PC-3 (cell line): Measurements from ENCODE around the gene RIT2. TPM values are rescaled to one million over a fixed set of nuclear protein-coding genes. Genes with fewer than 3 reads are reported as not detected.

Source experiments
- ATAC-seq: fragments of 200-7000 bp; cut with Tn5 transposase; 2 replicates; pipeline ENCODE4 v1.9.1; 2020; ENCODE audit warnings: mild to moderate bottlenecking, moderate library complexity
- BruUV-seq: library from RNA; stranded (reverse); fragments of 400-500 nt; replicated peaks from 2 replicates; lab custom pipeline; 2021; lab: Mats Ljungman, UMichigan
- CTCF ChIA-PET: fragments of 300-600 bp; sonication (Branson Sonifier 250); formaldehyde crosslinking; loops from one replicate; lab custom pipeline; 2022; ENCODE audit warnings: antibody characterized with exemption; lab: Charles Lee
- POLR2A ChIA-PET: fragments of 300-600 bp; sonication (Branson Sonifier 250); formaldehyde crosslinking; loops from one replicate; lab custom pipeline; 2022; ENCODE audit warnings: antibody characterized with exemption; ENCODE audit not compliant: unreplicated experiment; lab: Charles Lee
- DNase-seq: peaks from one replicate; pipeline ENCODE4 v3.0.0-alpha.2; 2015
- H2AFZ ChIP-seq: fragments of 300-600 bp; sonication (generic); 2 replicates; pipeline ENCODE4 v1.6.0; 2016; ENCODE audit warnings: antibody characterized with exemption, low read length
- H3F3A ChIP-seq: fragments of 300-600 bp; sonication (generic); one replicate; pipeline ENCODE4 v1.6.0; 2017; ENCODE audit warnings: antibody characterized with exemption, low read length, control low read depth, mild to moderate bottlenecking; ENCODE audit not compliant: unreplicated experiment
- H3K27ac ChIP-seq: fragments of 300-600 bp; sonication (generic); 2 replicates; pipeline ENCODE4 v1.5.1; 2016; ENCODE audit warnings: mild to moderate bottlenecking, low read length
- H3K27me3 ChIP-seq: fragments of 300-600 bp; sonication (generic); 2 replicates; pipeline ENCODE4 v1.6.1; 2016; ENCODE audit warnings: low read length, mixed read lengths
- H3K36me3 ChIP-seq: fragments of 300-600 bp; sonication (generic); 2 replicates; pipeline ENCODE4 v1.6.1; 2016; ENCODE audit warnings: low read depth, mixed run types, low read length, mixed read lengths
- H3K4me1 ChIP-seq: fragments of 300-600 bp; sonication (generic); 2 replicates; pipeline ENCODE4 v1.5.1; 2016; ENCODE audit warnings: low read length; ENCODE audit not compliant: insufficient read depth
- H3K4me2 ChIP-seq: fragments of 300-600 bp; sonication (generic); 2 replicates; pipeline ENCODE4 v1.6.0; 2016; ENCODE audit warnings: low read length
- H3K4me3 ChIP-seq: fragments of 300-600 bp; sonication (generic); 2 replicates; pipeline ENCODE4 v1.5.1; 2016; ENCODE audit warnings: mild to moderate bottlenecking, low read length, mixed read lengths
- H3K79me2 ChIP-seq: fragments of 300-600 bp; sonication (generic); 2 replicates; pipeline ENCODE4 v1.6.1; 2017; ENCODE audit warnings: low read length, mixed read lengths
- H3K9ac ChIP-seq: fragments of 300-600 bp; sonication (generic); 2 replicates; pipeline ENCODE4 v1.6.0; 2016; ENCODE audit warnings: mild to moderate bottlenecking, low read length
- H3K9me2 ChIP-seq: fragments of 300-600 bp; sonication (generic); replicated peaks from 2 replicates; pipeline ENCODE4 v1.6.1; 2016; ENCODE audit warnings: mixed run types, low read length, mixed read lengths
- H3K9me3 ChIP-seq: fragments of 300-600 bp; sonication (generic); 2 replicates; pipeline ENCODE4 v1.6.1; 2016; ENCODE audit warnings: low read length, mixed read lengths
- H4K20me1 ChIP-seq: fragments of 300-600 bp; sonication (generic); 2 replicates; pipeline ENCODE4 v1.6.1; 2016; ENCODE audit warnings: low read length, mixed read lengths
- EZH2 ChIP-seq: fragments of 300-600 bp; sonication (generic); IDR thresholded peaks from one replicate; pipeline ENCODE4 v1.6.1; 2017; ENCODE audit warnings: antibody characterized with exemption, mild to moderate bottlenecking, low read length; ENCODE audit not compliant: unreplicated experiment
- EZH2phosphoT487 ChIP-seq: fragments of 300-600 bp; sonication (generic); IDR thresholded peaks from 2 replicates; pipeline ENCODE4 v1.6.1; 2018; ENCODE audit warnings: mild to moderate bottlenecking, antibody characterized with exemption, low read length, borderline replicate concordance
- intact Hi-C: fragments of 100-400 bp; cut with micrococcal nuclease; formaldehyde crosslinking; loops from 2 replicates; pipeline ENCODE4 v1.9.0; 2023
- total RNA-seq: library from RNA; depleted of rRNA; stranded (reverse); fragments of >200 nt; gene quantifications from 2 replicates; pipeline ENCODE4 v1.2.3, GENCODE V29; 2014
- TF ChIP-seq, protein P1 (sequence below): fragments of 300-600 bp; sonication (generic); conservative IDR thresholded peaks from 2 replicates; pipeline ENCODE4 v1.5.1; 2017; ENCODE audit warnings: antibody characterized with exemption, low read depth, mild to moderate bottlenecking, low read length

Gene RIT2
- total RNA-seq, 1 experiment from 2014 or later, result not detected

DNA sequence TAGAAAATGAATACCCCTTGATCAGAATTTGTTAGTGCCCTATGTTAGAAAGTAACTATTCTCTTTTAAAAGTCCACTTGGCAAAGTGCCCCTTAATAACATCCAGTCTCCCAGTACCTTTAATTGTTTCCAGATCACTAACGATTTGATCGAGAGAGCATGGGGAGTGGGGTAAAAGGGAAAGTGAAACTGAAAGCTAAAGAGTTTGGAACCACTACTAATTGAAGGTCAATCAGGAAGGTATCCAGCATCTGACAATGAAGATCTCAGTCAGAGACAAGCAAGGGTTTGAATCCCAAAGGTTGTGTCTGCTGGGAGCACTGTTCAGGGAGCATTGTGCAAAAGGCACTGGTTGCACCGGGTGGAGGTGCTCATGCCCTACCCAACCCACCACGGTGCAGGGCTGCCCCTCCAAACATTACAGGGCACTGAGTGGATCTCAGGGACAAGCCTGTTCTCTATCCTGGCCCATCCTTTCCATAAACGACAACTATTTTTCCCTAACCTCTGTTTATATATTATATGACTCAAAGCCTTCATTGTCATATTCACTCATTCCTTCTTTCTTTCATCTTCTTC lies 14.6 kb upstream of the RIT2 start:
- Histone ChIP-seq H3K4me3 (no peak overlapping the region), H3F3A (no peaks in the 10 kb centered on the region), H3K4me2 (no peak overlapping the region), H3K79me2 (no peaks in the 10 kb centered on the region), H3K36me3 (no peaks in the 10 kb centered on the region), H3K4me1 (no peaks in the 10 kb centered on the region), H3K27me3 (no peaks in the 10 kb centered on the region), H3K9ac (no peak overlapping the region), H3K9me3 (no peaks in the 10 kb centered on the region), H3K9me2 (no peaks in the 10 kb centered on the region), H4K20me1 (no peaks in the 10 kb centered on the region), H3K27ac (no peak overlapping the region), H2AFZ (no peak overlapping the region)
- ATAC-seq, result no peak
- intact Hi-C loops, result no loop called here
- BruUV-seq, result no TSS peak
- TF ChIP-seq EZH2phosphoT487 (no peak), EZH2 (no peak)
- TF ChIP-seq, protein P1, sequence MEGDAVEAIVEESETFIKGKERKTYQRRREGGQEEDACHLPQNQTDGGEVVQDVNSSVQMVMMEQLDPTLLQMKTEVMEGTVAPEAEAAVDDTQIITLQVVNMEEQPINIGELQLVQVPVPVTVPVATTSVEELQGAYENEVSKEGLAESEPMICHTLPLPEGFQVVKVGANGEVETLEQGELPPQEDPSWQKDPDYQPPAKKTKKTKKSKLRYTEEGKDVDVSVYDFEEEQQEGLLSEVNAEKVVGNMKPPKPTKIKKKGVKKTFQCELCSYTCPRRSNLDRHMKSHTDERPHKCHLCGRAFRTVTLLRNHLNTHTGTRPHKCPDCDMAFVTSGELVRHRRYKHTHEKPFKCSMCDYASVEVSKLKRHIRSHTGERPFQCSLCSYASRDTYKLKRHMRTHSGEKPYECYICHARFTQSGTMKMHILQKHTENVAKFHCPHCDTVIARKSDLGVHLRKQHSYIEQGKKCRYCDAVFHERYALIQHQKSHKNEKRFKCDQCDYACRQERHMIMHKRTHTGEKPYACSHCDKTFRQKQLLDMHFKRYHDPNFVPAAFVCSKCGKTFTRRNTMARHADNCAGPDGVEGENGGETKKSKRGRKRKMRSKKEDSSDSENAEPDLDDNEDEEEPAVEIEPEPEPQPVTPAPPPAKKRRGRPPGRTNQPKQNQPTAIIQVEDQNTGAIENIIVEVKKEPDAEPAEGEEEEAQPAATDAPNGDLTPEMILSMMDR, result no peak
- POLR2A ChIA-PET, result no interaction called here
- CTCF ChIA-PET, result no interaction called here
- no peak for DNase-seq

DNA sequence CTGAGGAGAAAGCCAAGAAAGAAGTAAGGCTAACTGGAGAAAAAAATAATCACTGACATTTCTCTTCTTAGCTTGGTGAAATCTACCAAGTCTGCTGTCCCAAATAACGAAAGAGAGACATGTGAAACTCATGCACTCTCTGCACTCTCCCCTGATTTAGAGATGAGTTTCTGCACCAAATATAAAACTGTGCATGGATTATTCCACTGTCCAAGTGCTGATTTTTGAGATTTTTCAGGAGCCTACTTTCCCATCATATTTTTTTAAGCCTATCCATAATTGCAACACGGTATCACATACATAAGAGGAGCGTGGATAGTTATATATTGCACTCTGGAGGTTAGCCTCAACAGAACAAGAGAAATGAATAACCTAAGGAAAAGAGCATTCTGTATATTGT lies 10.0 kb upstream of the RIT2 start:
- no peaks in the 10 kb centered on the region for H3K4me1 ChIP-seq
- no peak overlapping the region for H2AFZ ChIP-seq
- DNase-seq (no peak), ATAC-seq (no peak)
- no peaks in the 10 kb centered on the region for H4K20me1 ChIP-seq
- ChIA-PET POLR2A (no interaction called here), CTCF (no interaction called here)
- H3K9ac ChIP-seq, result no peak overlapping the region
- H3K4me2 ChIP-seq, result no peak overlapping the region
- TF ChIP-seq EZH2, result no peak
- no peak for TF ChIP-seq EZH2phosphoT487
- TF ChIP-seq, protein P1, result no peak
- H3K4me3 ChIP-seq, result no peak overlapping the region
- no peaks in the 10 kb centered on the region for H3F3A ChIP-seq
- H3K27ac ChIP-seq, result no peak overlapping the region
- no peaks in the 10 kb centered on the region for H3K9me3 ChIP-seq
- intact Hi-C loops, result no loop called here
- BruUV-seq, result no TSS peak
- no peaks in the 10 kb centered on the region for H3K79me2 ChIP-seq
- H3K27me3 ChIP-seq, result no peaks in the 10 kb centered on the region
- no peaks in the 10 kb centered on the region for H3K36me3 ChIP-seq
- H3K9me2 ChIP-seq, result no peaks in the 10 kb centered on the region

DNA sequence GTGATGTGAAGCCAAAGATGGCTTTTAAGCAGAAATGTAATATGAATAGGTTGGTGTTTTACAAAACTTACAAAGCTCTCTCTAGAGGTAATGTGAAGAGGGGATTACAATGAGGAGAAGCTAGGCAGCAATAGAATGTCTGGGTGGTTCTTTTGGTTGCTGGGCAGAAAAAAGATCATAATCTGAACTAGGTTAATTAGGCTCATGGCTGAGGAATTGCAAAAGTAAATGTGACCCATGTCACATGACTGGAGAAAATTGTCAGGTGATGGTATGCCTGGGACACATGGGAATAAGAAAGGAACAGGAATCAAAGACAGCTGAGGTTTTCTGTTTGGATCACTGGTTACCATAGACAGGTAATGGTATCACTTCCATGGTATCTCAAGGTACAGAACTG lies 7.5 kb upstream of the RIT2 start:
- H3K79me2 ChIP-seq, result no peaks in the 10 kb centered on the region
- no peaks in the 10 kb centered on the region for H3F3A ChIP-seq
- H3K4me1 ChIP-seq, result no peaks in the 10 kb centered on the region
- H3K4me3 ChIP-seq, result no peak overlapping the region
- no peaks in the 10 kb centered on the region for H3K9me2 ChIP-seq
- H3K27ac ChIP-seq, result no peak overlapping the region
- intact Hi-C loops, result no loop called here
- H3K9me3 ChIP-seq, result no peaks in the 10 kb centered on the region
- TF ChIP-seq, protein P1, result no peak
- TF ChIP-seq EZH2phosphoT487, result no peak
- TF ChIP-seq EZH2, result no peak
- ChIA-PET POLR2A (no interaction called here), CTCF (no interaction called here)
- H3K27me3 ChIP-seq, result no peaks in the 10 kb centered on the region
- no peak overlapping the region for H3K4me2 ChIP-seq
- no peaks in the 10 kb centered on the region for H4K20me1 ChIP-seq
- ATAC-seq, result no peak
- BruUV-seq, result no TSS peak
- no peak for DNase-seq
- H2AFZ ChIP-seq, result no peak overlapping the region
- H3K36me3 ChIP-seq, result no peaks in the 10 kb centered on the region
- no peak overlapping the region for H3K9ac ChIP-seq
